IMR-90 (cell line): ENCODE data around the gene CYP24A1. TPM values are rescaled to one million over a fixed set of nuclear protein-coding genes. Genes with fewer than 3 reads are reported as not detected.

Experiments
- ATAC-seq: fragments of 200-7000 bp; cut with Tn5 transposase; 2 replicates; pipeline ENCODE4 v1.9.1; 2020; ENCODE audit warnings: low read depth, mild to moderate bottlenecking, moderate library complexity
- BruUV-seq: library from RNA; stranded (reverse); fragments of 400-500 nt; replicated peaks from 2 replicates; lab custom pipeline; 2021; lab: Mats Ljungman, UMichigan
- CTCF ChIA-PET: fragments of 300-600 bp; formaldehyde crosslinking; extraction: SDS; loops from one replicate; lab custom pipeline; 2021; ENCODE audit warnings: antibody characterized with exemption; lab: Yijun Ruan, JAX
- POLR2A ChIA-PET: fragments of 300-600 bp; sonication (Branson Sonifier 250); formaldehyde crosslinking; loops from one replicate; lab custom pipeline; 2022; ENCODE audit warnings: antibody characterized with exemption; ENCODE audit not compliant: unreplicated experiment; lab: Charles Lee
- DNase-seq: peaks from one replicate; pipeline ENCODE4 v3.0.0; 2013
- H2AFZ ChIP-seq: replicated peaks from 2 replicates; pipeline ENCODE3; 2013; ENCODE audit warnings: low read length, mild to moderate bottlenecking; ENCODE audit not compliant: poor library complexity
- H2AK5ac ChIP-seq: 2 replicates; pipeline ENCODE4 v1.6.1; 2013; ENCODE audit warnings: low read depth, low read length, inconsistent platforms
- H2AK9ac ChIP-seq: replicated peaks from 2 replicates; pipeline ENCODE3; 2013; ENCODE audit warnings: mild to moderate bottlenecking, low read depth, low read length, moderate library complexity; ENCODE audit not compliant: poor library complexity
- H2BK120ac ChIP-seq: 2 replicates; pipeline ENCODE4 v1.6.1; 2013; ENCODE audit warnings: low read depth, low read length, inconsistent platforms
- H2BK15ac ChIP-seq: 3 replicates; pipeline ENCODE4 v1.6.1; 2013; ENCODE audit warnings: low read depth, low read length, inconsistent platforms
- H2BK20ac ChIP-seq: 2 replicates; pipeline ENCODE4 v1.6.1; 2013; ENCODE audit warnings: low read depth, mild to moderate bottlenecking, inconsistent platforms, low read length, moderate library complexity
- H2BK5ac ChIP-seq: 2 replicates; pipeline ENCODE4 v1.6.1; 2013; ENCODE audit warnings: mild to moderate bottlenecking, low read depth, low read length, inconsistent platforms; ENCODE audit not compliant: poor library complexity, severe bottlenecking
- H3K14ac ChIP-seq: replicated peaks from 2 replicates; pipeline ENCODE4 v1.6.1; 2013; ENCODE audit warnings: low read depth, low read length, inconsistent platforms
- H3K18ac ChIP-seq: 2 replicates; pipeline ENCODE4 v1.6.1; 2013; ENCODE audit warnings: low read depth, low read length, control low read depth
- H3K23ac ChIP-seq: 2 replicates; pipeline ENCODE4 v1.6.1; 2013; ENCODE audit warnings: low read depth, low read length, inconsistent platforms
- H3K27ac ChIP-seq: 2 replicates; pipeline ENCODE4 v1.5.1; 2013; ENCODE audit warnings: mild to moderate bottlenecking, control low read depth, low read length; ENCODE audit not compliant: insufficient read depth
- H3K27me3 ChIP-seq: 2 replicates; pipeline ENCODE4 v1.6.1; 2013; ENCODE audit warnings: low read length; ENCODE audit not compliant: control insufficient read depth, insufficient read depth
- H3K36me3 ChIP-seq: 2 replicates; pipeline ENCODE4 v1.6.1; 2013; ENCODE audit warnings: low read length, mixed read lengths; ENCODE audit not compliant: control insufficient read depth, insufficient read depth
- H3K4ac ChIP-seq: 2 replicates; pipeline ENCODE4 v1.6.1; 2013; ENCODE audit warnings: low read depth, low read length, inconsistent platforms
- H3K4me1 ChIP-seq: 2 replicates; pipeline ENCODE4 v1.6.1; 2013; ENCODE audit warnings: low read length, mixed read lengths; ENCODE audit not compliant: control insufficient read depth, insufficient read depth
- H3K4me2 ChIP-seq: 2 replicates; pipeline ENCODE4 v1.6.1; 2013; ENCODE audit warnings: low read depth, mild to moderate bottlenecking, control low read depth, low read length, moderate library complexity
- H3K4me3 ChIP-seq: 2 replicates; pipeline ENCODE4 v1.5.1; 2013; ENCODE audit warnings: low read depth, mild to moderate bottlenecking, control low read depth, low read length, moderate library complexity; ENCODE audit not compliant: insufficient read depth
- H3K56ac ChIP-seq: 2 replicates; pipeline ENCODE4 v1.6.1; 2013; ENCODE audit warnings: low read length, inconsistent platforms; ENCODE audit not compliant: insufficient read depth; ENCODE audit errors: extremely low read depth
- H3K79me1 ChIP-seq, 2 experiments: 2 replicates each; pipeline ENCODE4 v1.6.1; 2013; ENCODE audit warnings: low read length in 2 of 2, inconsistent platforms in 1 of 2, low read depth in 1 of 2
- H3K9ac ChIP-seq: 2 replicates; pipeline ENCODE4 v1.6.1; 2013; ENCODE audit warnings: low read depth, low read length, control low read depth
- H3K9me1 ChIP-seq: 2 replicates; pipeline ENCODE4 v1.6.1; 2013; ENCODE audit warnings: low read length, inconsistent platforms; ENCODE audit not compliant: insufficient read depth
- H3K9me3 ChIP-seq: 2 replicates; pipeline ENCODE4 v1.6.1; 2013; ENCODE audit warnings: low read length; ENCODE audit not compliant: control insufficient read depth, insufficient read depth
- H4K20me1 ChIP-seq: 2 replicates; pipeline ENCODE4 v1.6.1; 2013; ENCODE audit warnings: low read length, inconsistent platforms; ENCODE audit not compliant: insufficient read depth
- H4K5ac ChIP-seq: 2 replicates; pipeline ENCODE4 v1.6.1; 2013; ENCODE audit warnings: mild to moderate bottlenecking, low read depth, low read length, control low read depth
- H4K8ac ChIP-seq, 2 experiments: 2 replicates each; pipeline ENCODE4 v1.6.1; 2013; ENCODE audit warnings: low read depth in 2 of 2, low read length in 2 of 2, control low read depth in 1 of 2, inconsistent platforms in 1 of 2
- H4K91ac ChIP-seq: 2 replicates; pipeline ENCODE4 v1.6.1; 2013; ENCODE audit warnings: low read depth, low read length, inconsistent platforms; ENCODE audit not compliant: insufficient read depth
- CEBPB ChIP-seq: IDR thresholded peaks from 2 replicates; pipeline ENCODE4 v1.6.1; 2012; ENCODE audit warnings: low read depth, low read length, improper control_type of control experiment
- CHD1 ChIP-seq: IDR thresholded peaks from 2 replicates; pipeline ENCODE4 v1.6.1; 2012; ENCODE audit warnings: low read depth, low read length, improper control_type of control experiment
- CTCF ChIP-seq: conservative IDR thresholded peaks from 2 replicates; pipeline ENCODE4 v1.5.1; 2012; ENCODE audit warnings: mild to moderate bottlenecking, low read depth, low read length, improper control_type of control experiment
- MAZ ChIP-seq: IDR thresholded peaks from 2 replicates; pipeline ENCODE4 v1.6.1; 2012; ENCODE audit warnings: low read depth, mild to moderate bottlenecking, low read length, improper control_type of control experiment, moderate library complexity, borderline replicate concordance
- MXI1 ChIP-seq: IDR thresholded peaks from 2 replicates; pipeline ENCODE4 v1.6.1; 2012; ENCODE audit warnings: low read depth, mild to moderate bottlenecking, low read length, moderate library complexity, borderline replicate concordance
- NFE2L2 ChIP-seq: fragments of 150-350 bp; IDR thresholded peaks from 2 replicates; pipeline ENCODE4 v1.6.1; 2016; ENCODE audit warnings: low read depth, mild to moderate bottlenecking, low read length
- RAD21 ChIP-seq: IDR thresholded peaks from 2 replicates; pipeline ENCODE4 v1.6.1; 2012; ENCODE audit warnings: low read length, improper control_type of control experiment
- RCOR1 ChIP-seq: IDR thresholded peaks from 2 replicates; pipeline ENCODE4 v1.6.1; 2012; ENCODE audit warnings: mild to moderate bottlenecking, low read length, improper control_type of control experiment; ENCODE audit not compliant: insufficient replicate concordance
- WGBS, 2 experiments: methylation state at CpG; one replicate each; pipeline versions ENCODE4 v1.1.5 to v1.1.7; 2013; ENCODE audit warnings: missing lambda C conversion rate in 2 of 2; ENCODE audit not compliant: insufficient read length in 1 of 2; ENCODE audit errors: extremely low coverage in 2 of 2; 5-methylcytosine and 5-hydroxymethylcytosine counted together
- dilution Hi-C: fragments of 300-500 bp; cut with HindIII; formaldehyde crosslinking; loops from one replicate; pipeline ENCODE4 v1.14.3; 2018; ENCODE audit warnings: low sequenced_read_pairs; ENCODE audit not compliant: unreplicated experiment
- in situ Hi-C: fragments of 300-500 bp; cut with MboI; formaldehyde crosslinking; loops from 3 replicates; pipeline ENCODE4 v1.14.3; 2019; ENCODE audit warnings: low sequenced_read_pairs, inconsistent platforms, mixed read lengths
- intact Hi-C: fragments of 100-400 bp; cut with micrococcal nuclease; formaldehyde crosslinking; loops from 2 replicates; pipeline ENCODE4 v1.10.0; 2022
- polyA plus RNA-seq, 3 experiments: library from polyadenylated mRNA; depleted of rRNA; stranded (reverse); fragments of >200 nt; gene quantifications; 2 replicates each; pipeline ENCODE4 v1.2.3, GENCODE V29; 2012; ENCODE audit warnings: low replicate concordance in 1 of 3
- total RNA-seq: library from RNA; depleted of rRNA; stranded (reverse); fragments of >200 nt; gene quantifications from 2 replicates; pipeline ENCODE4 v1.2.3, GENCODE V29; 2012

CYP24A1 gene
- total and polyA plus RNA-seq, 2 of the 4 experiments (the other 2 are of a cell fraction), result not detected

- no TSS peak for BruUV-seq
- TF ChIP-seq RAD21 (no peak), NFE2L2 (no peak), MAZ (no peak), CTCF (no peak), RCOR1 (no peak), MXI1 (no peak), CHD1 (no peak), CEBPB (no peak)
- no peak overlapping the region for H3K4me2 ChIP-seq
- H3K4me1 ChIP-seq, result peaks cover 2% of the 10 kb centered on the region; the same call in 1 of the 2 replicates
- H3K9ac ChIP-seq, result no peak overlapping the region
- H3K18ac ChIP-seq, result peak overlapping the region; percentile 68; the same call in 1 of the 2 replicates
- H4K91ac ChIP-seq, result peak overlapping the region; percentile 46; the same call in 1 of the 2 replicates
- no peak overlapping the region for H2AFZ ChIP-seq
- ChIA-PET CTCF (interaction anchor here (0.5 kb wide), 1 partner anchor 627 kb away, joined by 3 read pairs; no protein-coding TSS in a partner anchor), POLR2A (no interaction called here)
- WGBS, 2 experiments, result 100% methylated on average over 2 of the region's 6 CpGs; no CpG with 5 or more reads in 1 of the 2 experiments
- no peak for DNase-seq
- ATAC-seq, result no peak
- peak overlapping the region; percentile 80 for H2BK120ac ChIP-seq
- H2BK20ac ChIP-seq, result peak overlapping the region; percentile 55
- H2AK5ac ChIP-seq, result peak overlapping the region; percentile 83
- peaks cover 4% of the 10 kb centered on the region; the same call in 1 of the 2 replicates for H3K9me1 ChIP-seq
- no peaks in the 10 kb centered on the region for H3K36me3 ChIP-seq
- H3K56ac ChIP-seq, result no peak overlapping the region
- peak overlapping the region; percentile 78 for H3K4ac ChIP-seq
- H4K5ac ChIP-seq, result no peak overlapping the region
- peak overlapping the region; percentile 24 to 30; a peak in 2 of 4 replicates for H4K8ac ChIP-seq
- peak overlapping the region; percentile 7 for H2AK9ac ChIP-seq
- in situ Hi-C loops (no loop called here), dilution Hi-C loops (no loop called here), intact Hi-C loops (no loop called here)
- no peak overlapping the region for H3K4me3 ChIP-seq
- H3K9me3 ChIP-seq, result peaks cover 3% of the 10 kb centered on the region
- peak overlapping the region; percentile 15 for H2BK5ac ChIP-seq
- peak overlapping the region; percentile 86 for H2BK15ac ChIP-seq
- H4K20me1 ChIP-seq, result no peaks in the 10 kb centered on the region
- peak overlapping the region; percentile 30; the same call in 1 of the 2 replicates for H3K14ac ChIP-seq
- no peaks in the 10 kb centered on the region for H3K79me1 ChIP-seq
- H3K27ac ChIP-seq, result no peak overlapping the region
- no peaks in the 10 kb centered on the region for H3K27me3 ChIP-seq
- no peak overlapping the region for H3K23ac ChIP-seq
Measured at GRCh38 chr20:54140067-54140466, 33.7 kb downstream of the CYP24A1 start.
